ENCODE measurements around the gene ULK3.

Gene ULK3
- long read RNA-seq, transcript ULK3-220 (16 exons, 2,611 nt), result major isoform, 62 of 187 reads
- long read RNA-seq, transcript ULK3-202 (15 exons, 2,738 nt), result minor isoform, 42 of 187 reads
- long read RNA-seq, partial matches to known transcripts, result 15 of 187 reads
- long read RNA-seq, other reads (novel, unspliced or antisense), result 68 of 187 reads

GRCh38 chr15:74842581-74843444 is at the start of gene ULK3:
Gene ULK3, minus strand, starts transcription at chr15:74843156. Its CDS starts 51 bp downstream, at chr15:74843105.
- TF ChIP-seq, protein P1, sequence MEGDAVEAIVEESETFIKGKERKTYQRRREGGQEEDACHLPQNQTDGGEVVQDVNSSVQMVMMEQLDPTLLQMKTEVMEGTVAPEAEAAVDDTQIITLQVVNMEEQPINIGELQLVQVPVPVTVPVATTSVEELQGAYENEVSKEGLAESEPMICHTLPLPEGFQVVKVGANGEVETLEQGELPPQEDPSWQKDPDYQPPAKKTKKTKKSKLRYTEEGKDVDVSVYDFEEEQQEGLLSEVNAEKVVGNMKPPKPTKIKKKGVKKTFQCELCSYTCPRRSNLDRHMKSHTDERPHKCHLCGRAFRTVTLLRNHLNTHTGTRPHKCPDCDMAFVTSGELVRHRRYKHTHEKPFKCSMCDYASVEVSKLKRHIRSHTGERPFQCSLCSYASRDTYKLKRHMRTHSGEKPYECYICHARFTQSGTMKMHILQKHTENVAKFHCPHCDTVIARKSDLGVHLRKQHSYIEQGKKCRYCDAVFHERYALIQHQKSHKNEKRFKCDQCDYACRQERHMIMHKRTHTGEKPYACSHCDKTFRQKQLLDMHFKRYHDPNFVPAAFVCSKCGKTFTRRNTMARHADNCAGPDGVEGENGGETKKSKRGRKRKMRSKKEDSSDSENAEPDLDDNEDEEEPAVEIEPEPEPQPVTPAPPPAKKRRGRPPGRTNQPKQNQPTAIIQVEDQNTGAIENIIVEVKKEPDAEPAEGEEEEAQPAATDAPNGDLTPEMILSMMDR (IDR thresholded peaks at IDR 0.05; ENCODE audit: insufficient read depth, low read length), result peak; percentile 12
- TF ChIP-seq GABPA (IDR thresholded peaks at IDR 0.05; ENCODE audit: low read depth) (no peak), SPI1 (IDR thresholded peaks at IDR 0.05; ENCODE audit: borderline replicate concordance, low read depth) (no peak), POLR2AphosphoS5 (IDR thresholded peaks at IDR 0.05; ENCODE audit: low read depth) (peak; percentile 76), REST (IDR thresholded peaks at IDR 0.05; ENCODE audit: insufficient replicate concordance, low read depth) (no peak)
- Histone ChIP-seq H3K4me3 (replicated peaks; ENCODE audit: insufficient read depth, low read length) (peak within 1 kb of the TSS; percentile 91), H3K27me3 (ENCODE audit: insufficient read depth, poor library complexity, severe bottlenecking) (no peaks in the 10 kb centered on the region), H3K27ac (replicated peaks) (peak within 1 kb of the TSS; percentile 80)
- DNase-seq (ENCODE audit: low read depth in 1 of 2, low spot score in 1 of 2), result peak; percentile 86 to 90

DNA sequence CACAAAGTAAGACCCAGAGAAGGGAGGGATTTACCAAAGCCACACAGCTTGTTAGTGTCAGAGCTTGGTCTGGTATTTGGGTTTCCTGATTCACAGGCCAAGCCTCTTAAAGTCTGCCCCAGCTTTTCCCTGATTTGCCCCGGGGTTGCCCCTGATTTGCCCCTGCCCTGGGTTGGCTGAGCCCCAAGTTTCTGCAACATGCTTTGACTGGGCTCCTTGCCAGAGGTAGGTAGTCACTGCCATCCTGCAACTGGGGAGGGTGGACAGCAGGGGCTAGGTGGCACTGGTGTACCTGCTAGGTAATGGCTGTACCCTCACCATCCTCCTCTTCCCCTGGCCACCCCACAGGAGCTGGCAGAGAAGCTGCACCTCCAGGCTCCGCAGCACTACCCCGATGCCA is 49.4 kb upstream of the ULK3 start:
- no peak overlapping the region for H3K27ac ChIP-seq (replicated peaks)

More for the DNA sequence above, 49.4 kb upstream of the ULK3 start:
- H3K27me3 ChIP-seq (ENCODE audit: insufficient read depth, poor library complexity, severe bottlenecking), result no peaks in the 10 kb centered on the region
- TF ChIP-seq GABPA (IDR thresholded peaks at IDR 0.05; ENCODE audit: low read depth), result no peak
- no peak for TF ChIP-seq SPI1 (IDR thresholded peaks at IDR 0.05; ENCODE audit: borderline replicate concordance, low read depth)
- no peak for TF ChIP-seq POLR2AphosphoS5 (IDR thresholded peaks at IDR 0.05; ENCODE audit: low read depth)
- TF ChIP-seq, protein P1 (IDR thresholded peaks at IDR 0.05; ENCODE audit: insufficient read depth, low read length), result no peak
- TF ChIP-seq REST (IDR thresholded peaks at IDR 0.05; ENCODE audit: insufficient replicate concordance, low read depth), result no peak
- no peak for DNase-seq (ENCODE audit: low read depth in 1 of 2, low spot score in 1 of 2)
- no peak overlapping the region for H3K4me3 ChIP-seq (replicated peaks; ENCODE audit: insufficient read depth, low read length)
